ENCODE measurements around the gene ZCCHC17.

Gene ZCCHC17

DNA sequence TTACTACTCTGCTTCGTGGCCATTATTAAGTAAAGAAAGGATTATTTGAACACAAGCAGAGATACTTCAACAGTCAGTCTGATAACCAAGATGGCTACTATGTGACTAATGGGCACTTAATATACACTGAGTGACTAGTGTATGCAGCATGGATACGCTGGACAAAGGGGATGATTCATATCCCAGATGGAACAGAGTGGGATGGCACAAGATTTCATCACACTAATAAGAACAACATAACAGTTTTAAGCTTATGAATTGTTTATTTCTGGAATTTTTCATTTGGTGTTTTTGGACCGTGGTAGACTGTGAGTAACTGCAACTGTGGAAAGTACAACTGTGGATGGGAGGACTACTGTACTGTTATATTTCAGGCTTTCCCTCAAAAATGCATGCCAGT is 9.4 kb downstream of the ZCCHC17 start:
- DNase-seq (ENCODE audit: low read depth in 2 of 2): no peak

DNA sequence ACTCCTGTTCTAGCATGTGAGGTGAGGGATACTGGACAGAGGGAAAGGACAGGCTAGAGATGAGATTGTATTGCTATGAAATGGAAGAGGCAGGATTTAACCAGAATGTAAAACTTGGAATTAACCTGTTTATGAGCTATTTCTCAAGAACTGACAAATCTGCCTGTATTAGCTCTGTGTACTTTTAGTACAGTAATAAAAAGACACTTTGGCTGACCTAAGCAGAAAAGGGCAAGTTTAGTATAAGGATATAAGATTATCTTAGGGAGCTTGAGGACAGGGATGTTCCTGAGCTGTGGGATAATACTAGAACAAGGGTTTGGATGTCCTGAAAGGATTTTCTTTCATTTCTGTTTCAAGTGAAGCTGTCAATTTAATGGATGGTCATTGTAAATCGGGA is 11.2 kb downstream of the ZCCHC17 start:
- DNase-seq (ENCODE audit: low read depth in 2 of 2): no peak

DNA sequence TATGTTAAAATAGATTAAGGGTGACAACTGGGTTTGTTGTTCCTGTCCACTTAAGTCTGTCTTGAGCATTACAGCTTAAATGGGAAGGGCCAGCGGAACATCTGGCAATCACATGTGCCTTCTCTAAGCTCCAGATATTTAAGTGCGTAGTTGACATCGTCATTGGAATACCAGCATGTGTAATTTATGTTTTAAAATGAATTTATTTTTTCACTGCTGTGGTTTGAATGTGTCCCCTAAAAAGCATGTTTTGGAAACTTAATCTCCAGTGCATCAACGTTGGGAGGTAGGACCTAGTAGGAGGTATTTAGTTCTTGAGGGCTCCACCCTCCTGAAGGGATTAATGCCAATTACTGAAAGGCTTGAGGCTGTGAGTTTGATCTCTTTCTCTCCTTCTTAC is 13.4 kb downstream of the ZCCHC17 start:
- no peak for DNase-seq (ENCODE audit: low read depth in 2 of 2)

DNA sequence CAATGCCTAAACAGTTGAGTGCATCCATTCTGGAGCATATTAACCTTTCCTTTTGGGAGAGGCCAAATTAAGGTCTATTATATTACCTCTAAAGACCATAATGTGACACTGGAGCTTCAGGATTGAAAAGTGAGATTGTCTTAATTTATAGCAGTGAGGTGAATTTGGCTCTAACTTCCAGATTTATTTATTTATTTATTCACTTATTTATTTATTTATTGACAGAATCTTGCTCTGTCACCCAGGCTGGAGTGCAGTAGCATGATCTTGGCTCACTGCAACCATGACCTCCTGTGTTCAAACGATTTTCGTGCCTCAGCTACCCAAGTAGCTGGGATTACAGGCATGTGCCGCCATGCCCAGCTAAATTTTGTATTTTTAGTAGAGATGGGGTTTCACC is 19.1 kb downstream of the ZCCHC17 start:
- no peak for DNase-seq (ENCODE audit: low read depth in 2 of 2)

DNA sequence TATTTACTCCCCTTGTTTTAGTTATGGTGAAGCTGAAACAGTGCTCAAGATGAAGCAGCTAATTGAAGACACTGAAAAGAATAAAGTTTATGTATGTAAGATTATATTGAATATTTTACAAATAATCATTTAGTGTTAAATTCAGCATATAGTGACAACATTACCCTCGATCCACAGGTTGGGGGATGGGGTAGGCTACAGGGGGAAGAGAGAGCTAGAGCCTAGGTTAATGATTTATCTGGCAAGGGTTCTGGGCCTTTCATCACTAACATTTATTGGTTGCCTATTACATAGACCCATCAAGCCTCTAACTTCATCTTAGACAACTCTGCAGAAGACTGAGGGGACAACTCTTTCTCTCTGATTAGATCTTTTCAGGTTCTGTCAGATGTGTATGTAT is 21.3 kb downstream of the ZCCHC17 start:
- DNase-seq (ENCODE audit: low read depth in 2 of 2): no peak

DNA sequence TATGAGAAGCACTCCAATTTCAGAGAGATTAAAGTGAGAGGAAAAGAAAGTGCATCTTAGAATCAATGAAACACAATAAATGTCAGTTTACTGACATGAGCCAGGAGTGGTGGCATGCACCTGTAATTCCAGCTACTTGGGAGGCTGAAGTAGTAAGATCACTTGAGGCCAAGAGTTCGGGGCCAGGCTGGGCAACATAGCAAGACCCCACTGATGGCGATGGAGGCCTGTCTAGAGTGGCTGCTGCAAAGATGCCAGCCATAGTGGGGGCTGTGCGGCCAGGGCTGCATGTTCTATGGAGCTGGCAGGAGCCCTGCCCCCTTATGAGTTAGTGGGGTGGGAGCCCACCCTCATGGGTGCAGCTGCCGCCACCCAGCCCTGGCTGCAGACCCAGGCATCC is 27.3 kb downstream of the ZCCHC17 start:
- DNase-seq (ENCODE audit: low read depth in 2 of 2): no peak

DNA sequence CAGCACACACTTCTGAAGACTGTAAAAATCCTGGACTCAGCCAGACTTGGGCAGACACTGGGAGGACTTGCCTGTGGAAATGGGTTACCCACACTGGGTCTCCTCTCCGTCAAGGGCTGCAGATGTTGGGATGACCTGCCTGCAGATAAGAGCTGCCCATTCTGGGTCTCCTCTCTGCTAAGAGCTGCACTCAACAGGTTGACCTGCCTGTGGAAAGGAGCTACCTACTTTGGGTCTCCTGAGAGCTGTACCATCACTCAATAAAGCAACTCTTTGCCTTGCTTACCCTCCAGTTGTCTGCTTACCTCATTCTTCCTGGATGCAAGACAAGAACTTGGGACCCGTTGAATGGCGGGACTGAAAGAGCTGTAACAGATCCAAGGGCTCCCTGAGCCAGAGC is 28.2 kb downstream of the ZCCHC17 start:
- DNase-seq (ENCODE audit: low read depth in 2 of 2): no peak

DNA sequence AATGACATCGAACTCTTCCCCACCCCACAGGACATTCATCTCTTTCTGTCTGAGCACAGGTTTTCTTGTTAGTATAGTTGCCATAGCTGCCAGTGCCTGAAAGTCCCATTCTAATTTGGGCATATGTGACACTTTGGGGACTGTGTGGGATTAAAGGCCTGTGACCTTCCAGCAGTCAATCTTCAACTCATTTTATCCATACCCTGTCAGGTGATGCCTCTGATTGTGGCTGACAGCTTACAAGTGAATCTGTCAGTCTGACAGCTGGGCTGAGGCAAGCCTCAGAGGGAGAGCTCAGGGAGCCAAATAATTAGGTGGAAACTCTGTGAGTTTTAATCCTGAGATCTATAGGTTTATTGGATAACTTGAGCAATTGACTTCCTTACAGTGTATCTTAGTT is 29.6 kb downstream of the ZCCHC17 start:
- no peak for DNase-seq (ENCODE audit: low read depth in 2 of 2)

DNA sequence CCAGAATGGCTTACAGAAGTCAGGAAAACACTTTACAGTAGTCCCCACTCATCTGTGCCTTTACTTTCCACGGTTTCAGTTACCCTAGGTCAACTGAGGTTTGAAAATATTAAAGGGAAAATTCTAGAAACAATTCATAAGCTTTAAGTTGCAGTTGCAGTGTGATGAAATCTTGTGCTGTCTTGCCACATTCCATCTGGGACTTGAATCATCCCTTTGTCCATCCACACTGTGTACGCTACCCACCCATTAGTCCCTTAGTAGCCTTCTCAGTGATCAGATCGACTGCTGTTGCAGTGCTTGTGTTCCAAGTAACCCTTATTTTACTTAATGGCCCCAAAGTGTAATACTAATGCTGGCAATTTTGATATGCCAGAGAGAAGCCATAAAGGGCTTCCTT is 30.5 kb downstream of the ZCCHC17 start:
- DNase-seq (ENCODE audit: low read depth in 2 of 2): no peak

DNA sequence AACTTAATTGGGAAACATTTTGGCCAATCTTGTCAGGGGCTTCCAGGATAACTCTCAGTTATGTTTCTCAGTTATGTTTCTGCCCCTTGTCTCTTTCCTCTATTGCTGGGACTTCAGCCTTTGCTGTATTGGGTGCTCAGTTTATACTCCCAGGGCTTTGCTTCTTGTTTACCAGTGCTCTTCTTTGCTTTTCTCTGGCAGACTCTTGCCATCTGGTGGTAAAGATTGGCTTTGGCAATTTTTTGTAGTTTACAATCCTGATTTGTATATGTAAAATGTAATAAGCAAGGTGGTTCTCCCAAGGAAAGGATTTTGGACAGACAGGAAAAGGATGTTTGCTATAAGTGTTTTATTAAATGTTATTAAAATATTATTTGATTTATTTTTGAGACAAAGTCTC is 38.2 kb downstream of the ZCCHC17 start:
- no peak for DNase-seq (ENCODE audit: low read depth in 2 of 2)

DNA sequence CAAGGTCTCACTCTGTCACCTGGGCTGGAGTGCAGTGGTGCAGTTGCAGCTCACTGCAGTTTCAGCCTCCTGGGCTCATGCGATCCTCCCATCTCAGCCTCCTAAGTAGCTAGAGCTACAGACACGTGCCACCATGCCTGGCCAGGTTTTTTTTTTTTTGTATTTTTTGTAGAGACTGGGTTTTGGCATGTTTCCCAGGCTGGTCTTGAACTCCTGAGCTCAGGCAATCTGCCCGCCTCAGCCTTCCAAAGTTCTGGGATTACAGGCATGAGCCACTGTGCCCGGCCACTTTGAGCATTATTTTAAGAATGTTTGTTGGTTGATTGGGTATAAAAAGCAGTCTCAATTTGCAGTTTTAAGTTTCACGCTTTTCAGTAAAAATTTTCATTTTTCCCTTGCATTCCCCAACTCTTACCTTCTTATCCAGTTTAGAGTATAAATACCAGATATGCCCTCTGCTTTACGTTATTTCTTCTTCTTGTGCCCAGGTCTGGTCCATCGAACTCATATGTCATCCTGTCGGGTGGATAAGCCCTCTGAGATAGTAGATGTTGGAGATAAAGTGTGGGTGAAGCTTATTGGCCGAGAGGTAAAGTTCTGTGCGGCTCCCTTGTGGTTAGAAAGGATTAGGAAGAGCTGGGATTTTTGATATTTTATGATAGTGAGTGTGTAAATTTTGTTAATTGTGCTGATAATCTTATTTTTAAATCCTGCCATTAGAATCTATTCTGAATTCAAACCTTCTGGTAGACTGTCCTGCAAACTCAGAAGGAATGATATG is 40.0 kb downstream of the ZCCHC17 start:
- no peak for DNase-seq (ENCODE audit: low read depth in 2 of 2)

DNA sequence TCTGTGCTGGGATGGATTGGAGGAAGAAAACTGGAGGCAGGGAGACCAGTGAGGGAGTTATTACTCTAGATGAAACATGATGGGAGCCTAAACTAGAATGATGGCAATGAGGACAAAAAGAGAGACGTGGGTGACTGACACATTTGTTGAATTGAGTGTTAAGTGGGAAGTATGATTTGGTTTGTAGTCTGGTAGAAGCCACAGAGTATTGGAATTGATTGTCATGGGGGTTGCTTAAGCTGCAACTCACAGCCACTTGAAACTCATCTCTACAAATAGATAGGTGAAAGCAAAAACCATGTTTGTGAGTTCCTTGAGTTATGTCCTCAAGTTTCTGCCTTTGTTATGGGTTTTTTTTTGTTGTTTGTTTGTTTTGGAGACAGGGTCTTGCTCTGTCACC is 47.7 kb downstream of the ZCCHC17 start:
- no peak for DNase-seq (ENCODE audit: low read depth in 2 of 2)

DNA sequence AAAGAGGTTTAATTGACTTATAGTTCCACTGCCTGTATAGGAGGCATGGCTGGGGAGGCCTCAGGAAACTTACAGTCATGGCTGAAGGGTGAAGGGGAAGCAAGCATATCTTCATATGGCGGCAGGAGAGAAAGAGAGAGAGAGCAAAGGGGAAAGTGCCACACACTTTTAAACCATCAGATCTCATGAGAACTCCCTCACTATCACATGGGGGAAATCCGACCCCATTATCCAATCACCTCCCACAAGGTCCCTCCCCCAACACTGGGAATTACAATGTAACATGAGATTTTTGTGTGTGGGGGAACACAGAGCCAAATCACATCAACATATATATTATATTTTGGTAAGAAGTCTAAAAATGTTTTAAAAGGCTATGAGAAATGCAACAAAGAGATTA is 48.8 kb downstream of the ZCCHC17 start:
- no peak for DNase-seq (ENCODE audit: low read depth in 2 of 2)

DNA sequence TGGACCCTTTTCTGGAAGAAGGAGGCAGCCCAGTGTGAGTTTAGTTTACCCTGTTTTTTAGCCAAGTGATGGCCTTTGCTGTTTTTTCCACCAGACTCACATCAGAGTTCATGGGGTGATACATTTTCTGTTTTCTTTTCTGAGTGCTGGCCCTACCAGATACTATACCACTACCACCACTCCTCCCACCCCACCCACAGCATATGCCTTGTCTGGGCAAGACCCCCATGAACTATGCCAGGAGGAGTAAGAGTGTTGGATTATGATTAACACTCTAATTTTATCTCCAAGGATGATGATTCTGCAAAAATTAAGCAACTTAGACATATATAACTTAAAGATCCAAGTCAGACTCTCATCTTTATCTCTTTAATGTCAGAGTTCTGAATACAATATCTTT is 50.0 kb downstream of the ZCCHC17 start:
- no peak for DNase-seq (ENCODE audit: low read depth in 2 of 2)

DNA sequence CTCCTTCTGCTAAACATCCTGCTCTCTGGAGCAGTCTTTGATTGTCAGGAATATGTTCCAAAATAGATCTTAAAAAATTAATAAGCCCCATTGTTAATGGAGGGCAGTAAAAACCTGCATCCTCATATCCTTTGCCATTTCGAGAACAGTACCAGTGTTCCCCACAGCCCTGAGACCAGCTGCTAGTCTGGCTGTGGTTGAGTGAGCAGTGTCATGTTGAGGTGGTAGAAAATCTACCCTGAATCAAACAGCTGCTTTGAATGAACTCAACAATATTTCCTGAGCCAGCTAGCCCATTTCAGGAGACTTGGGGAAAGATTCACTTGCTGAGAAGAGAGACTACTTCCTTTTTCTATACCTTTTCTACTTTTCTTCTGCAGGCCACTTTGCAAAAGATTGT is 51.6 kb downstream of the ZCCHC17 start:
- no peak for DNase-seq (ENCODE audit: low read depth in 2 of 2)

DNA sequence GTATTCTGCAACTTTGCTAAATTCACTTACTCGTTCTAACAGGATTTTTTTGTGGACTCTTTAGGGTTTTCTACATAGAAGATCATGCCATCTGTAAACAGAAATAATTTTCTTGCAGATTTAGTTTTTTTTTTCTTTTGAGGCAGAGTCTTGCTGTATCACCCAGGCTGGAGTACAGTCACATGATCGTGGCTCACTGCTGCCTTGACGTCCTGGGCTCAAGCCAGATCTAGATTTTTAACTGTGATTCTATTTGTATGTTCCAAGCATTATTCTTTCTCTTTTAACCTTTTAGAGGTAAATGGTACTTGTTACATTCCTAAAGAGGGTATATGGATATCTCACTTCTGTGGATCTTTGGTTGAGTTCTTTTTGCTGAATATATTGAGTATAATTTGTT is 57.5 kb downstream of the ZCCHC17 start:
- no peak for DNase-seq (ENCODE audit: low read depth in 2 of 2)

DNA sequence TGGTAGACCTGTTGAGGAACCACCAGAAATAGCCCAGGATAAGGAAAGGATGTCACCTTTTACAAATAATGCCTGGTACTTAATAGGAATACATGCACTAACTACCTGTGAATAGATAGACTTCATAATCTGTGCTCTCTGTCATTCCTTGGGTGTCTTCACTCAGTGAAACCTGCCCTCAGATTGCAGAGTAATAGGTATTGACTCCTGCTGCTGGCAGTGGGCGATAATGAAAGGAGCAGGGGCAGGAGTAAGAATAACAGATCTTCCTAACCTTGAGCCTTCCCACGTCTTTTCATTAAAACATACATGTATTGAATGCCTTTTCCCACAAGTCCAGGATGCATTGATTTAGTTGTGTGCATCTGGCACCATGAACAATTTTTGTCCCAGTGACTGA is 59.6 kb downstream of the ZCCHC17 start:
- no peak for DNase-seq (ENCODE audit: low read depth in 2 of 2)

DNA sequence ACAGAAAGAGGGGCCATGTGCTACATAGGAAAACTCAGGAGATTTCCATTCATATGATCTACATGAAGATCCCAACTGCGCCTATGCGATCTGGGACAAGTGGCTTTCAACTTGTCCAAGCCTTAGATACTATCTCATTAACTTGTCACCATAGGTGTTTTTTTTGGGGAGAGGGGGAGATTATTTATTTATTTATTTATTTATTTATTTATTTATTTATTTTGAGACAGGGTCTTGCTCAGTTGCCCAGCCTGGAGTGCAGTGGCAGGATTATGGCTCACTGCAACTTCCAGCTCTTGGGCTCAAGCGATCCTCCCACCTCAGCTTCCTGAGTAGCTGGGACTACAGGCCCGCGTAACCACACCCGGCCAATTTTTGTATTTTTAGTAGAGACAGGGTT is 64.8 kb downstream of the ZCCHC17 start:
- DNase-seq (ENCODE audit: low read depth in 2 of 2): no peak

DNA sequence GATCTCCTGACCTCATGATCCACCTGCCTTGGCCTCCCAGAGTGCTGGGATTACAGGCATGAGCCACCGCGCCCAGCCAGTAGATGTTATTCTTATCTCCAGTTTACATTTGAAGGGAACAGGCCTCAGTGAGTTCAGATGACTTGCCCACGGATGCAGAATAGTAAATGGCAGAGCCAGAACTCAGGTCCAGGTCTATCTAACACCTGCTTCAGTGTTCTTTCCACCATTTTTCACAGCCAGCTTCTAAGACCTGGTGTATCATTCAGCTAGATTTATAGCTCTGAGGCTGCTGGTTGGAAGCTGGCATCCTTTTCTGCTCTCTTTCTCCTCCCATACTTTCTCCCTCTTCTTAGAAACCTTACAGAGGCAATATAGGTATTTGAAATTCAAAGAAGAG is 65.2 kb downstream of the ZCCHC17 start:
- DNase-seq (ENCODE audit: low read depth in 2 of 2): no peak

DNA sequence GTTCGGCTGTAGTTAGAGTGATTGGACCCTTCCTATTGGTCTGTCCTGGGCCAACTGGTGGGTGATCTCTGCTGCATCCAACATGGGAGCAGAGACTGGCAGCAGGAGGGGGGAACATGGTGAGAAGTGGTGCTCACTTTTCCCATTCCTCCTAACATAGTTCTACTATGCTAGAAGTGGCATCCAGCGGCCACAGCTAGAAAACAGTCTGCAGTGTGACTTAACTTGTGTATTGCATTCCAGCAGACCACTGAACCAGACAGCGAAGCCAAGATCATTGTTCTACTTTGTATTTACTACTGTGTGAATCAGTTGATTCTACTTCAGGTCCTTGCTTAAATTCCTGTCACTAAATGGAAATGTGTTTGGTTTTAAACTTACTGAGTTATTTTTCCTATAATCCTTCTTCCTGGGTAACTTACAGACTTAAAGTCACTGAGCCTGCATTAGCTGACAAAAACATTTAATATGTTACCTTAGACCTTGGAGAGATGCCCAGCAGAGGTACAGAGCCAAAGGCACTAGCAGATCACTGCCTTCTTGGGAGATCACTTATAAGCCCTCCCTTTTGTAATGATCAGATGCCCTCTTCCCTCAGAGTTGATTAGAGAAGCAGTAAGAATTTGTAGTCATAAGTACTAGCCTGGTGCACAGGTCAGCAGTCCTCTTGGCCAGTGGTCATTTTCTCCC is 67.9 kb downstream of the ZCCHC17 start:
- no peak for DNase-seq (ENCODE audit: low read depth in 2 of 2)

DNA sequence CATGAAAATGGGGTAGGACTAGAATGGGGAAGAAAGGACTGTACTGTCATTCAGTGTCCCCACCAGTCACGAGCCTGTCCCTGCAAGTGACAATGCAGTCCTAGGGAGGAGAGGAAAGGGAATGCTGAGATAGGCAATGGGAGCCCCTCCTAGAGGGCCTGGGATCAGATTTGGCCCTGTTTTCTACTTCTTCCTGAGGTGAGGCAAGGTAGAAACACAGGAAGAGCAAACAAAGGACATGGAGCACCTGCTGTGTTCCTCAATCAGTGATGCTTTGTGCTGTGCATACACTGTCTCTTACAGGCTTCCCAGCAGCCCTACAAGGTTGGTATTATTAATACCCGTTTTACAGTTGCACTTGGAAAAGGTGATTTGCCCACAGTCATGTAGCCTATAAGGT is 70.0 kb downstream of the ZCCHC17 start:
- DNase-seq (ENCODE audit: low read depth in 2 of 2): no peak

DNA sequence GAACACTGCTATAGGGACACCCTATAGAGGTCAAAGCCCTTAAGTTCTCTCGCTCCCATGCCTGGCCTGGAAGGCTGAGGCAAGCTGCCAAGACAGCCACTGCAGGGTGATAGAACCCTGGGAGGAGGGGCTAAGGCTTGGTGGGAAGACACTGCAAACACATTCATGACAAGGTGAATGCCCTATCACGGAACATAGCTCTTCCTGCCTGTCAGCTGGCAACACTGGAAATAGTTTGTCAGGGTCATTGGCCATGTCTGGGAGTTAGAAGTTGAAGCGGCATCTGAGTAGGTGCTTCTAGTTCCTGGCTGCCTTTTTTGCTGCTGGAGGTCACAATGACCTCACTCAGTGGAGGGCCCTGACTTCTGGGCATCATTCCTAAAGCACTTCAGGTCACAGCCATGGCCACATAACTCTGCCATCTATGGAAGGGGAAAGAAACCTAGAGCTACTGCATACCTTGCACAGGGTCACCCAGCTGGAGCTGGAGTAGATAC is 71.8 kb downstream of the ZCCHC17 start:
- DNase-seq (ENCODE audit: low read depth in 2 of 2): no peak

DNA sequence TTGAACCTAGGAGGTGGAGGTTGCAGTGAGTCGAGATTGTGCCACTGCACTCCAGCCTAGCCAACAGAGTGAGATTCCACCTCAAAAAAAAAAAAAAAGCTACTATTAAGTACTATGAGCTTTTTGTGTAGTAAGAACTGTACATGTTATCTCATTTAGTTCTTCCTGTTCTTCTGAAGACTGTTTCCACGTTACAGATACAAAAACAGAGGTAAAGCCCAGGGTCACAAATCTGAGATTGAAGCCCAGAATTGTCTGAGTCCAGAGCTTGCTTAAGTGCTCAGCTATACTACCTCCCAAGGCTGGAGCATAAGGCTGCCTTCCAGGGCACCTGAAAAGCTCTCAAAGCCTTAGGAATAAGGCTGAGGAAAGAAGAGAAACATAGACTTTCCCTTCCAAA is 73.2 kb downstream of the ZCCHC17 start:
- no peak for DNase-seq (ENCODE audit: low read depth in 2 of 2)

DNA sequence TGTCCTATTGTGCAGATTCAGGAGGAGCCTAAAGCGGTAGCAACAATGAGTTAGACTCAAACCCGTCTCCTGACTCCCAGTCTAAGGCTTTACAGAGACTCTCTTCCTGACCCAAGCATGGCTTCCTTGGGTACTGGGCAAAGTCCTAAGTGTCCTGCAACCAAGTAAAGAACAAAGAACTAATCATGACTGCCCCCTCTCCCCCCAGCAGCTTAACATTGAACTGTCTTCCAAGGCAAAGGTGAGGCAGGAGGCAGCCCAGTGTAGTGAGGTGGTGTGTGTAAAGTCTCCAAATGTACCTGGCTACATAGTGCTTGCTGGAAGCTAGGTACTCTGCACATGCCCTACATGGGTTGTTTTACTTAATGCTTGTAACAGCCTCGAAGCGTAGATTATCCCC is 73.7 kb downstream of the ZCCHC17 start:
- DNase-seq (ENCODE audit: low read depth in 2 of 2): no peak

All from stimulated activated CD8-positive, alpha-beta memory T cell treated with anti-CD3 and anti-CD28 coated beads, Interleukin-7, amount 100 ng/mL, for 4 hours (primary cell).